ENCODE data around the gene TMEM259.

TMEM259 gene

DNA sequence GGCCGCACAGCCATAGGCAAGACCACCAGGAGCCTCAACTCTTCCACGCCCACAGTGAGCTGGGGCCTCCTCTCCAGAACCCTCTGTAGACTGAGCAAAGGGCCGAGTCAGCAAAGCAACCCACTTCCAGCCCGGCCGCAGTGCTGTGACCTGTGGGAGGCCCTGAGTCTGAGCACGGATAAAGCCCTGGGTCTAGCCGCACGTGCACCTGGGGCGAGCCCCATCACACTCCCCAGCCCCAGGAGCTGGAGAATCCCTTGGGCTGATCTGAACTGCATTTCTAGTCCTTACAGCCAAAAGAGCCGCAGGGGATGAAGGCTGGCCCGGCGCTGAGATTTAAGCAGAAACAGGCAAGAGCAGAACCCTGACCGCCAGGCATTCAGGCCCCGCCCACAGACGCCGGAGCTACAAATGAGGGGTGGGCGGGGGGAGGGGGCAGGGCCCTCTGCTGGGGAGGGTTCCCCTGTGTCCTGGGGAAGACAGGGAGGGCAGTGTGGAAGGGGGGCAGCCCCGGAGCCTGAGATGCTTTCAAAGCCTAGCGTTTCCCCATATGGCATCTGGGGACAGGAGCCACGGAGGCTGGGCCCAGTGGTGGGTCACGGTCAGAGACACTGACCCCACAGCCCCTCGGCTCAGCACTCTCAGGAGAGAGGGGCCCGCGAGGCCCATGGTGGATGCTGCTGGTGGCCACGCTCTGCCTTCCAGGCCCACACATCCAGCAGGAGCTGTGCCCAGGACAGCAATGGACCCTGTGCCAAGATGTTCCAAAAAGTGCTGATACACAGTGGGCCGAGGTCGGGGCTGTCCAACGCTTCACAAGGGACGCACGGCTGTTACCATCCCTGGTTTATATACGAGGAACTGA is 4.9 kb downstream of the TMEM259 start:
- DNase-seq (ENCODE audit: extremely low read depth, insufficient read length) = no peak
- H3K4me3 ChIP-seq (replicated peaks; ENCODE audit: low read depth, low read length) = no peak overlapping the region
- no peaks in the 10 kb centered on the region for H3K27me3 ChIP-seq (replicated peaks; ENCODE audit: control insufficient read depth, insufficient read depth, low read length)
- H3K36me3 ChIP-seq (ENCODE audit: control insufficient read depth, insufficient read depth, low read length) = peaks cover 28% of the 10 kb centered on the region
- TF ChIP-seq, protein P1, sequence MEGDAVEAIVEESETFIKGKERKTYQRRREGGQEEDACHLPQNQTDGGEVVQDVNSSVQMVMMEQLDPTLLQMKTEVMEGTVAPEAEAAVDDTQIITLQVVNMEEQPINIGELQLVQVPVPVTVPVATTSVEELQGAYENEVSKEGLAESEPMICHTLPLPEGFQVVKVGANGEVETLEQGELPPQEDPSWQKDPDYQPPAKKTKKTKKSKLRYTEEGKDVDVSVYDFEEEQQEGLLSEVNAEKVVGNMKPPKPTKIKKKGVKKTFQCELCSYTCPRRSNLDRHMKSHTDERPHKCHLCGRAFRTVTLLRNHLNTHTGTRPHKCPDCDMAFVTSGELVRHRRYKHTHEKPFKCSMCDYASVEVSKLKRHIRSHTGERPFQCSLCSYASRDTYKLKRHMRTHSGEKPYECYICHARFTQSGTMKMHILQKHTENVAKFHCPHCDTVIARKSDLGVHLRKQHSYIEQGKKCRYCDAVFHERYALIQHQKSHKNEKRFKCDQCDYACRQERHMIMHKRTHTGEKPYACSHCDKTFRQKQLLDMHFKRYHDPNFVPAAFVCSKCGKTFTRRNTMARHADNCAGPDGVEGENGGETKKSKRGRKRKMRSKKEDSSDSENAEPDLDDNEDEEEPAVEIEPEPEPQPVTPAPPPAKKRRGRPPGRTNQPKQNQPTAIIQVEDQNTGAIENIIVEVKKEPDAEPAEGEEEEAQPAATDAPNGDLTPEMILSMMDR (IDR thresholded peaks at IDR 0.05; ENCODE audit: insufficient read depth, low read length, poor library complexity, severe bottlenecking) = no peak

DNA sequence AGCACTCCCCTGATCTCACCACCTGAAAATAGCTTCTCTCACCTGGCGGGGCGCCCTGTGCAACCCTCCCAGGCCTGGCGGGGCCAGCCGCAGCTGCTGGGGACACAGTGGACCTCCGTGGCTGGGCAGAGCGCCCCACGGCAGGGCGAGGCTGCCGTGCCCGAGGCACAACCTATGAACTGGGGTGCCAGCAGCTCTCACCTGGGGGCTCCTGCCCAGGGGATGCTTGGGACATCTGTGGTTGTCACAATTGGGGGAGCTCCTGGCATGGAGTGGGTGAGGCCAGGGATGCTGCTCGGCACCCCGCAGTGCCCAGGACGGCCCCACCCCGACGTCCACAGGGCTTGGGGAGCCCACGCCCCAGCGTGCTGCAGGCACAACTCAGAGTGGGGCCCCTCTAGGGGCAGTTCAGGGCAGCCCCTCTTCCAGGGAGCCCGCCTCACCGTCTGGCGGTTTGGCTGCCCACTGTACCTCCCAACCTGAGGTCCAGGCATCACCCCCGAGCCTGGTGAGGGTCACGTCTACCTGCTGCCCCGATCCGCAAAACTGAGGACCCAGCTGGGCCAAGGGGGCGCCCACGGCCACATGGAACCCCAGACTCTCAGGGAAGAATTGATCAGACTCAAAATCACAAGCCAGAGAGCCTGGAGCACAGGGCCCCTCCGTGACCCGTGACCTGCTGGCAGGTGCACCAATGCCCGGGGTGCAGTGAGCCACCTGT is 5.7 kb downstream of the TMEM259 start:
- Histone ChIP-seq H3K36me3 (ENCODE audit: control insufficient read depth, insufficient read depth, low read length) (peaks cover 34% of the 10 kb centered on the region), H3K27me3 (replicated peaks; ENCODE audit: control insufficient read depth, insufficient read depth, low read length) (no peaks in the 10 kb centered on the region), H3K4me3 (replicated peaks; ENCODE audit: low read depth, low read length) (no peak overlapping the region)
- TF ChIP-seq, protein P1 (IDR thresholded peaks at IDR 0.05; ENCODE audit: insufficient read depth, low read length, poor library complexity, severe bottlenecking) = no peak
- DNase-seq (ENCODE audit: extremely low read depth, insufficient read length) = no peak

DNA sequence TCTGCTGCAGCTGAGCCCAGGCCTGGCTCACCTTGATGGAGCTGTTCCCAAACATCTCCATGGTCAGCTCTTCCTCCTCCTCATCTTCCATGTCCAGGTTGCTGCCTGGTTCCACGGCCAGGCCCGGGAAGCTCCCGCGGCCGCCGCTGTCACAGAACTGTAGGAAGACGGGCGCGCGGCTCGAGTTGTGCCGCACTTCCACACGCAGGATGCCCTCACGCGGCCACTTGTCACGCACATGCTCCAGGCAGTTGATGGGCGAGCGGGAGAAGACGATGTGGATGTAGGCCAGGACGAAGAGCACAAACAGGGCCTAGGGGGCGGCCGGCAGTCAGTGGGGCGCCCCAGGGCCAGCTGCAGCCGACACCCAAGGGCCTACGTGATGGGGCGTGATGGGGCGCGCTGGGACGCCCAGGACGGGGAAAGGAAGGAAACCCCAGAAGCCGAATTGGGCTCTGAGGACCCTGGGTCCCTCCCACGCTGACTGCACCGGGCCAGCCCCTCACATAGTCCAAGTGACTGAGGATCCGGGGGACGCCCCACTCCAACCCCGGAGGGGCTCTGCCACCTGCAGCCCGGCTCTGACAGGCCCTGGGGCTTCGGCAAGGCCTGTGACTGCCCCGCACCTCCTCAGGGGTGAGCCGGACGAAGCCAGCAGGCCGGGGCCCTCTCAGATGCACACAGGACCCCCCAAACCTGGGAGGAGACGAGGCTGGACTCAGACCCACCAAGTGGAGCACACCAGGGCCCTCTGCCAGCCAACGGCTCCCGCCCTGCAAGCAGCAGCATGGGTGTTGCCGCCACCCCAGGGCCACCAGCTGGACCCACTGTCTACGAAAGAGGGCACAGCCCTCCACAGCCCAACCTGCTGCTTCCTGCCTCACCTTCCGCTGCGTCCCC is 6.5 kb downstream of the TMEM259 start:
- DNase-seq (ENCODE audit: extremely low read depth, insufficient read length) = no peak
- no peak overlapping the region for H3K4me3 ChIP-seq (replicated peaks; ENCODE audit: low read depth, low read length)
- H3K27me3 ChIP-seq (replicated peaks; ENCODE audit: control insufficient read depth, insufficient read depth, low read length) = no peaks in the 10 kb centered on the region
- TF ChIP-seq, protein P1 (IDR thresholded peaks at IDR 0.05; ENCODE audit: insufficient read depth, low read length, poor library complexity, severe bottlenecking) = no peak
- H3K36me3 ChIP-seq (ENCODE audit: control insufficient read depth, insufficient read depth, low read length) = peaks cover 38% of the 10 kb centered on the region

DNA sequence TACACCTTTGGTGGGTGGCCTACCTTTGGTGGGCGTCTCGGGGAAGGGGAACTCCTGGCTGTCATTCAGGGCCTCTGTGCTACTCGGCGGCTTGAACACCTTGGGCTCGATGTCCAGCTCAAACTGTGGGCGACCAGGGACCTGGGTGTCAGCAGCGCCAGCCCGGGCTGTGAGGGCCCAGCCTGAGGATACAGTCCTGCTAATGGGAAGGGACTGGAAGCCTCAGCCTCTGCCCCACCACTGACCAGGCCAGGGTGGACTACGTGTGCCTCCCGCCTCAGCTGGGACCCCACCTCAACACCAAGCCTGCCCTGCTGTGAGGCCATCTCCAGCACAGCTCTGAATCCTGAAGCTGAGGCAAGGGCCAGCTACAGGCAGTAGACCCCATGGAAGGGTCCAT is 7.7 kb downstream of the TMEM259 start:
- no peak for DNase-seq (ENCODE audit: extremely low read depth, insufficient read length)
- H3K36me3 ChIP-seq (ENCODE audit: control insufficient read depth, insufficient read depth, low read length) = peaks cover 36% of the 10 kb centered on the region
- TF ChIP-seq, protein P1 (IDR thresholded peaks at IDR 0.05; ENCODE audit: insufficient read depth, low read length, poor library complexity, severe bottlenecking) = no peak
- no peaks in the 10 kb centered on the region for H3K27me3 ChIP-seq (replicated peaks; ENCODE audit: control insufficient read depth, insufficient read depth, low read length)
- no peak overlapping the region for H3K4me3 ChIP-seq (replicated peaks; ENCODE audit: low read depth, low read length)

DNA sequence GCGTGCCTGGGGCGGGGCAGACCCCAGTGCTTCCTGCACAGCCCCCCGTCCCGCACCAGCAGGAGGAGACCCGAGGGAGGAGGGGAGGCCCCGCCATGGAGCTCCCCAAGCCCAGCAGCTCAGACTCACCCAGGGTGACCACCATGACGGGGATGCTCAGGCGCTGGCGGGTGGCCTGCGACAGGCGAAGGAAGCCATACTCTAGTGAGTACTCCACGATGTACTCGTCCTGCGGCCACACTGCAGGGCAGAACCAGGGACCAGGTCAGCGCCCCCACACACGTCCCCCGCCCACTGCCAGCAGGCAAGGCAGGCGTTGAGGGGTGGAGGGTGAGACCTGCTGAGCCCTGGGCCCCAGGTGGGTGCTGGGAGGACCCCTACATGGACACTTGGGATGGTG is 8.6 kb downstream of the TMEM259 start:
- TF ChIP-seq, protein P1 (IDR thresholded peaks at IDR 0.05; ENCODE audit: insufficient read depth, low read length, poor library complexity, severe bottlenecking) = no peak
- H3K27me3 ChIP-seq (replicated peaks; ENCODE audit: control insufficient read depth, insufficient read depth, low read length) = no peaks in the 10 kb centered on the region
- peaks cover 35% of the 10 kb centered on the region for H3K36me3 ChIP-seq (ENCODE audit: control insufficient read depth, insufficient read depth, low read length)
- DNase-seq (ENCODE audit: extremely low read depth, insufficient read length) = no peak
- no peak overlapping the region for H3K4me3 ChIP-seq (replicated peaks; ENCODE audit: low read depth, low read length)

Data from GM06990 (cell line).